Subcutaneous abdominal adipose tissue (tissue), 5 donors: ENCODE data around the gene HMCN1.

ENCODE experiments used
- H3K27ac ChIP-seq: one replicate; pipeline ENCODE4 v1.7.0; 2013; ENCODE audit warnings: low read depth, mild to moderate bottlenecking, inconsistent platforms, low read length, moderate library complexity
- H3K27me3 ChIP-seq, 5 donors: one replicate each; pipeline ENCODE4 v1.7.0; 2013; ENCODE audit warnings: low read length in 5 of 5, inconsistent platforms in 1 of 5; ENCODE audit not compliant: control insufficient read depth in 5 of 5, insufficient read depth in 4 of 5
- H3K36me3 ChIP-seq, 5 donors: one replicate each; pipeline ENCODE4 v1.7.0; 2013; ENCODE audit warnings: low read length in 5 of 5; ENCODE audit not compliant: control insufficient read depth in 5 of 5, insufficient read depth in 5 of 5
- H3K4me1 ChIP-seq, 5 donors: one replicate each; pipeline ENCODE4 v1.7.0; 2013; ENCODE audit warnings: low read length in 5 of 5, mild to moderate bottlenecking in 3 of 5, moderate library complexity in 1 of 5; ENCODE audit not compliant: control insufficient read depth in 5 of 5, insufficient read depth in 5 of 5
- H3K4me3 ChIP-seq, 5 donors: one replicate each; pipeline ENCODE4 v1.7.0; 2013; ENCODE audit warnings: low read length in 5 of 5, low read depth in 1 of 5
- H3K9ac ChIP-seq, 5 donors: one replicate each; pipeline ENCODE4 v1.7.0; 2013; ENCODE audit warnings: low read length in 5 of 5, mild to moderate bottlenecking in 4 of 5, moderate library complexity in 3 of 5
- H3K9me3 ChIP-seq, 5 donors: one replicate each; pipeline ENCODE4 v1.7.0; 2013; ENCODE audit warnings: low read length in 5 of 5; ENCODE audit not compliant: control insufficient read depth in 5 of 5
- donor health status: healthy.
- donor health status: healthy.
- donor health status: healthy.
- donor health status: healthy.
- donor health status: healthy.

HMCN1 gene

DNA sequence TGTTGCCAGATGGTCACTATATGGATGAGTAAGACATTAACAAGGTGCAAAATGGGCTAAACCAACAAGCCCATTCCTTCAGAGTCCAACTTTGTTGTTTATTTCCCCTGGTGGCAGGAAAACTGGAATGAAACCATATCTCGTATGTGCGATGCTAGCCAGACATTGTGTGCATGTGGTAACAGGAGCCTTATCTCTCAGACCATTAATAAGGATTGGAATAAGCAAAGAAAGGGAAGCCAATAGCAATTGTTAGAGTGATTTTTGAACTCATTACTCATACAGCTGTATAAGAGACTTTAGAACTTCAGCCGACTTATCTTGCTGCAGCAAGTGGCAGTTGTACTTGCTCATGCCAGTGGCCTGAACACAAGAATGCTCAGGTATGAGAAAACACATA lies 30.0 kb upstream of the HMCN1 start:
- no peaks in the 10 kb centered on the region for H3K27me3 ChIP-seq
- no peak overlapping the region for H3K4me3 ChIP-seq
- no peak overlapping the region for H3K27ac ChIP-seq
- H3K4me1 ChIP-seq, result no peaks in the 10 kb centered on the region
- no peak overlapping the region for H3K9ac ChIP-seq
- no peaks in the 10 kb centered on the region for H3K9me3 ChIP-seq
- no peaks in the 10 kb centered on the region for H3K36me3 ChIP-seq

- no peak overlapping the region for H3K4me3 ChIP-seq
- H3K27me3 ChIP-seq, result no peaks in the 10 kb centered on the region
- no peak overlapping the region for H3K9ac ChIP-seq
- H3K36me3 ChIP-seq, result no peaks in the 10 kb centered on the region
- H3K9me3 ChIP-seq, result no peaks in the 10 kb centered on the region
- no peaks in the 10 kb centered on the region for H3K4me1 ChIP-seq
- H3K27ac ChIP-seq, result no peak overlapping the region
Observed at GRCh38 chr1:185716095-185716494, 18.1 kb upstream of the HMCN1 start.

GRCh38 chr1:185719021-185719420 lies 15.2 kb upstream of the HMCN1 start:
- H3K4me3 ChIP-seq, result no peak overlapping the region
- H3K4me1 ChIP-seq, result no peaks in the 10 kb centered on the region
- H3K27me3 ChIP-seq, result no peaks in the 10 kb centered on the region
- no peaks in the 10 kb centered on the region for H3K9me3 ChIP-seq
- H3K27ac ChIP-seq, result no peak overlapping the region
- H3K9ac ChIP-seq, result no peak overlapping the region
- no peaks in the 10 kb centered on the region for H3K36me3 ChIP-seq

DNA sequence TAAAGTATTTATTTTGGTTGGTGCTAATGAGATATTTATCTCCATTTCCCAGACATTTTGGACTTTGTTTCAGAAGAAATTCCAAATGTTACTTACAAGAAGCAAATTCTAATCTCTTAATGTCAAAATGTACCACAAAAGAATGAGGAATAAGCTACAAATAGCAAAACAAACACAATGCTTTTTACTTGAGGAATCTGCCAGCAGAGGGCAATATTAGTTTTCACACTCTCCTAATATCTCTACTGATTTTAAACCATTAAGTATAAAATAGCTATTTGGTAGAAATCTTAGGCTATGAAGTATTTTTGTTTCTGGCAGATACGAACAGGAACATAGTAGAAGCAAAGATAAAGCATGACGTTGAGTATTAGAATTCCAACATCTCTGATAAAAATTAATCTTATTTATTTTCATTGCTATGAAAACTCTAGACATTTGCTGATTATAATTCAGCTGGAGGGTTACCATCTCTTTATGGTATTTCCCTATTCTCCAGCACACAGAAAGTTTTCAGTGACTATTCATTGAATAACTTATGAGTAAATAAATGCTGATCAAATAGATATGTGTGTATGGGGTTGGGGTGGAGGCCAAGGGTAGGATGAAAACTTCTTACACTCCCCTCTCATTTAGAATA lies 13.4 kb upstream of the HMCN1 start:
- H3K27me3 ChIP-seq, result no peaks in the 10 kb centered on the region
- no peak overlapping the region for H3K9ac ChIP-seq
- H3K4me3 ChIP-seq, result no peak overlapping the region
- H3K4me1 ChIP-seq, result no peaks in the 10 kb centered on the region
- no peak overlapping the region for H3K27ac ChIP-seq
- no peaks in the 10 kb centered on the region for H3K9me3 ChIP-seq
- no peaks in the 10 kb centered on the region for H3K36me3 ChIP-seq

GRCh38 chr1:185721553-185721952 lies 12.6 kb upstream of the HMCN1 start:
- H3K27me3 ChIP-seq, result no peaks in the 10 kb centered on the region
- H3K9ac ChIP-seq, result no peak overlapping the region
- H3K4me3 ChIP-seq, result no peak overlapping the region
- H3K4me1 ChIP-seq, result no peaks in the 10 kb centered on the region
- no peak overlapping the region for H3K27ac ChIP-seq
- H3K9me3 ChIP-seq, result no peaks in the 10 kb centered on the region
- no peaks in the 10 kb centered on the region for H3K36me3 ChIP-seq

DNA sequence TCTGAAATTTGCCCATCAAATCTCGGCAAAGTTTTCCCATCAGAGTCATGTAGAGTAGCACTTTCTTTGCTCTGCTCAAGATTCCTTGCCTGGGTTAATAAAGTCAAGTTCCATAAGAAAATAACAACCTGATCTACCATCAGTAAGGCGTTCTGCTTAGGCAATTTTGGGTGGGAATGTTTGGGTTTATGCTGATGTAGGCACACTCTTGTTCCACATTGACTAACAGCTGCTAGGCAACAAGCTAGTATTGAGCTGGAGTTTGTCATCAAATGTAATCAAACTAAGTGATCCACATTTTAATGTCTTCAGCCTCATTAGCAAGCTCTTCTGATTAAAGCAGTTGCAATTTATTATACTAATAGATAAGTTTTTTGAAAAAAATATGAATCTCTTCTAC lies 12.1 kb upstream of the HMCN1 start:
- Histone ChIP-seq H3K9me3 (no peaks in the 10 kb centered on the region), H3K4me3 (no peak overlapping the region), H3K27me3 (no peaks in the 10 kb centered on the region), H3K27ac (no peak overlapping the region), H3K4me1 (no peaks in the 10 kb centered on the region), H3K9ac (no peak overlapping the region), H3K36me3 (no peaks in the 10 kb centered on the region)

DNA sequence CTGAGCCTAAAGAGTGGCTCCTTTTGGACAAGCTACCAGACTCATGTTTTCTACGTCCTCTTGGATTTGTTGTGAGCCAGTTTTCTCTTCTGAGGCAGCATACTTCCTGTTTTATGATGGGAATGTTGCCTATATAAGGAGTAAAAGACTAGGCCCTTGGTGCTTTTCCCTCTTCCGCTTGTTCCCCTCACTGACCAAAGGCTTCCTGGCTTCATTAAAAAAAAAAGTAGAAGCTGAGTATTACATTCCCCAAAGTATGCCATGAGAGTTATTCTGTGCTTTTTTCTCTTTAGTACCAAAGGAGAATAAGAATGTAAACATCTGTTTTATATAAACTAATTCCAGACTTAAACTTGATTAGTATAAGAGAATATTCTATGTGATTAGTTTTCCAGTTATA lies 6.5 kb upstream of the HMCN1 start:
- Histone ChIP-seq H3K36me3 (no peaks in the 10 kb centered on the region), H3K4me3 (no peak overlapping the region), H3K27ac (no peak overlapping the region), H3K4me1 (no peaks in the 10 kb centered on the region), H3K9ac (no peak overlapping the region), H3K9me3 (peaks cover 0 to 6% (median 0%) of the 10 kb centered on the region in 5 donors), H3K27me3 (no peaks in the 10 kb centered on the region)

GRCh38 chr1:185731446-185731845 lies 2.7 kb upstream of the HMCN1 start:
- Histone ChIP-seq H3K4me1 (peaks cover 0 to 19% (median 13%) of the 10 kb centered on the region in 5 donors), H3K36me3 (no peaks in the 10 kb centered on the region), H3K27me3 (peaks cover 0 to 6% (median 0%) of the 10 kb centered on the region in 5 donors), H3K9ac (no peak overlapping the region), H3K9me3 (peaks cover 0 to 6% (median 0%) of the 10 kb centered on the region in 5 donors), H3K4me3 (no peak overlapping the region), H3K27ac (no peak overlapping the region)

DNA sequence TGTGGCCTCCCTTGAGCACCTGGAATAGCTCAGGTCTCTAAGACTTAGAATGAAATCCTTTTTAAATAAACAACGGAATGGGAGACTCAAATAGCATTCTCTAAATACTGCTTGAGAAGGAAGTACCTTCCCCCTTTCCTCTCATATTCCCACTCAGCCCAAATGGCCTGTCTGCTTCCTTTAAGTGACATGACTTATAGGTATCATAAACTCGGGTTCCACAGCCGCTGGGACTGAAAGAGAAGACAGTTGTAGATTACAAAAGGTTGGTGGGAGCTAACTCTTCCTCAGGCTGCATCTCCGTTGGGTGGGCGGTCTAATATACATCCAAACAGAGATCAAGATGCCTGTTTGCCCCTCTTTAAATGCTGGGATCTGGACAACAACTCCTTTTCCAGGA lies 1.2 kb upstream of the HMCN1 start:
- H3K27ac ChIP-seq, result no peak overlapping the region
- H3K27me3 ChIP-seq, result peaks cover 0 to 9% (median 3%) of the 10 kb centered on the region in 5 donors
- no peaks in the 10 kb centered on the region for H3K36me3 ChIP-seq
- peaks cover 0 to 19% (median 13%) of the 10 kb centered on the region in 5 donors for H3K4me1 ChIP-seq
- peaks cover 0 to 6% (median 0%) of the 10 kb centered on the region in 5 donors for H3K9me3 ChIP-seq
- no peak overlapping the region for H3K9ac ChIP-seq
- no peak overlapping the region for H3K4me3 ChIP-seq

- Histone ChIP-seq H3K4me3 (peak overlapping the region; percentile 66 to 83 (median 74)), H3K27me3 (peaks cover 0 to 9% (median 4%) of the 10 kb centered on the region in 5 donors), H3K36me3 (no peaks in the 10 kb centered on the region), H3K4me1 (peaks cover 0 to 19% (median 13%) of the 10 kb centered on the region in 5 donors), H3K27ac (peak overlapping the region; percentile 74), H3K9ac (peak overlapping the region; percentile 40 to 78 (median 62)), H3K9me3 (peaks cover 0 to 6% (median 0%) of the 10 kb centered on the region in 5 donors)
Observed at GRCh38 chr1:185734929-185735700, 924 bp downstream of the HMCN1 start.
